AG08396 (cell line): ENCODE measurements around the gene MAOB.
"Not testable (repeated sequence)": the region's sequence is repeated elsewhere in the genome, so short reads cannot be mapped to it uniquely, and the experiment has no call there.

Experiments
- DNase-seq: peaks from one replicate; pipeline ENCODE4 v3.0.0; 2012; ENCODE audit warnings: low spot score, mixed read lengths

MAOB gene

GRCh38 chrX:43882294-43882681 lies at the start of gene MAOB:
TSS of gene MAOB (minus strand) at chrX:43882450. CDS start at chrX:43882299, 151 bp downstream.
- DNase-seq, result peak; percentile 48

- not testable (repeated sequence) for DNase-seq
Measured at GRCh38 chrX:43922032-43922431, 39.8 kb upstream of the MAOB start.

GRCh38 chrX:43910772-43911171 lies 28.5 kb upstream of the MAOB start:
- not testable (repeated sequence) for DNase-seq

- DNase-seq, result no peak
Measured at GRCh38 chrX:43910012-43910411, 27.8 kb upstream of the MAOB start.

GRCh38 chrX:43909141-43909540 lies 26.9 kb upstream of the MAOB start:
- DNase-seq, result no peak

- no peak for DNase-seq
Measured at GRCh38 chrX:43899878-43900815, 17.9 kb upstream of the MAOB start.

GRCh38 chrX:43898406-43899035 lies 16.3 kb upstream of the MAOB start:
- no peak for DNase-seq

- DNase-seq, result no peak
Measured at GRCh38 chrX:43897290-43897689, 15.0 kb upstream of the MAOB start.

GRCh38 chrX:43892336-43892870 lies 10.2 kb upstream of the MAOB start:
- no peak for DNase-seq

GRCh38 chrX:43885617-43886016 lies 3.4 kb upstream of the MAOB start:
- DNase-seq, result no peak

- DNase-seq, result no peak
Measured at GRCh38 chrX:43881410-43882293, 598 bp downstream of the MAOB start.

GRCh38 chrX:43880425-43880824 lies 1.8 kb downstream of the MAOB start:
- no peak for DNase-seq

GRCh38 chrX:43878906-43879526 lies 3.2 kb downstream of the MAOB start:
- DNase-seq, result no peak

- no peak for DNase-seq
Measured at GRCh38 chrX:43876680-43877079, 5.6 kb downstream of the MAOB start.

GRCh38 chrX:43870758-43871419 lies 11.4 kb downstream of the MAOB start:
- DNase-seq, result no peak

- DNase-seq, result no peak
Measured at GRCh38 chrX:43870011-43870410, 12.2 kb downstream of the MAOB start.

- no peak for DNase-seq
Measured at GRCh38 chrX:43868791-43869190, 13.5 kb downstream of the MAOB start.

- no peak for DNase-seq
Measured at GRCh38 chrX:43866423-43866822, 15.8 kb downstream of the MAOB start.

- no peak for DNase-seq
Measured at GRCh38 chrX:43865791-43866190, 16.5 kb downstream of the MAOB start.

GRCh38 chrX:43862434-43862833 lies 19.8 kb downstream of the MAOB start:
- no peak for DNase-seq

- DNase-seq, result no peak
Measured at GRCh38 chrX:43861750-43862149, 20.5 kb downstream of the MAOB start.
